RPMI7951 (cell line): ENCODE data around the gene C14orf93. TPM values are rescaled to one million over a fixed set of nuclear protein-coding genes. Genes with fewer than 3 reads are reported as not detected.
"Not testable (repeated sequence)": the region's sequence is repeated elsewhere in the genome, so short reads cannot be mapped to it uniquely, and the experiment has no call there.

ENCODE experiments used
- DNase-seq: peaks from one replicate; pipeline ENCODE4 v3.0.0-alpha.2; 2012; ENCODE audit warnings: low read depth
- total RNA-seq: library from RNA; depleted of rRNA; stranded (reverse); fragments of >200 nt; shearing (Covaris generic); gene quantifications from 2 replicates; pipeline ENCODE4 v1.2.3, GENCODE V29; 2014

Gene C14orf93
- total RNA-seq, 1 experiment from 2014 or later, result 8.2 TPM

- no peak for DNase-seq
These were observed 11.5 kb upstream of the C14orf93 start for GRCh38 chr14:23021434-23021833.

- DNase-seq, result no peak
These were observed 10.5 kb upstream of the C14orf93 start for GRCh38 chr14:23020143-23021128.

- no peak for DNase-seq
These were observed 8.2 kb upstream of the C14orf93 start for GRCh38 chr14:23018107-23018506.

- DNase-seq, result no peak
These were observed 7.1 kb upstream of the C14orf93 start for GRCh38 chr14:23017091-23017490.

- no peak for DNase-seq
These were observed 5.7 kb upstream of the C14orf93 start for GRCh38 chr14:23015618-23016017.

- not testable (repeated sequence) for DNase-seq
These were observed 3.8 kb upstream of the C14orf93 start for GRCh38 chr14:23013749-23014054.

GRCh38 chr14:23013054-23013748 lies 3.3 kb upstream of the C14orf93 start:
- no peak for DNase-seq

- DNase-seq, result peak; percentile 3
These were observed 432 bp downstream of the C14orf93 start for GRCh38 chr14:23009483-23009938.

GRCh38 chr14:23008831-23009230 lies 1.1 kb downstream of the C14orf93 start:
- DNase-seq, result peak; percentile 35

GRCh38 chr14:23006544-23007419 lies 3.2 kb downstream of the C14orf93 start:
- DNase-seq, result peak; percentile 95

- no peak for DNase-seq
These were observed 3.8 kb downstream of the C14orf93 start for GRCh38 chr14:23006188-23006534.

GRCh38 chr14:23005451-23006187 lies 4.3 kb downstream of the C14orf93 start:
- no peak for DNase-seq

- DNase-seq, result not testable (repeated sequence)
These were observed 5.7 kb downstream of the C14orf93 start for GRCh38 chr14:23004274-23004673.

GRCh38 chr14:23002592-23002991 lies 7.4 kb downstream of the C14orf93 start:
- no peak for DNase-seq

- DNase-seq, result no peak
These were observed 9.1 kb downstream of the C14orf93 start for GRCh38 chr14:23000860-23001259.

GRCh38 chr14:22998329-22999012 lies 11.5 kb downstream of the C14orf93 start:
- DNase-seq, result no peak

- DNase-seq, result no peak
These were observed 12.1 kb downstream of the C14orf93 start for GRCh38 chr14:22997676-22998323.

- DNase-seq, result no peak
These were observed 12.9 kb downstream of the C14orf93 start for GRCh38 chr14:22996768-22997654.
